Glutamatergic neuron (in vitro differentiated cells): Measurements from ENCODE around the gene PTGDR. TPM values are rescaled to one million over a fixed set of nuclear protein-coding genes. Genes with fewer than 3 reads are reported as not detected.

Experiments
- DNase-seq: peaks from one replicate; pipeline ENCODE4 v3.0.0; 2022
- H3K27ac Mint-ChIP-seq: one replicate; pipeline ENCODE4 v1.8.0; 2020; ENCODE audit warnings: mild to moderate bottlenecking, mixed read lengths, inconsistent platforms; ENCODE audit not compliant: unreplicated experiment
- H3K27me3 Mint-ChIP-seq: one replicate; pipeline ENCODE4 v1.8.0; 2020; ENCODE audit warnings: mild to moderate bottlenecking, moderate library complexity, mixed read lengths, inconsistent platforms; ENCODE audit not compliant: unreplicated experiment
- H3K36me3 Mint-ChIP-seq: one replicate; pipeline ENCODE4 v1.8.0; 2020; ENCODE audit warnings: mild to moderate bottlenecking, mixed read lengths, inconsistent platforms; ENCODE audit not compliant: unreplicated experiment
- H3K4me1 Mint-ChIP-seq: one replicate; pipeline ENCODE4 v1.8.0; 2020; ENCODE audit warnings: mild to moderate bottlenecking, low read depth, mixed read lengths, inconsistent platforms; ENCODE audit not compliant: unreplicated experiment
- H3K4me3 Mint-ChIP-seq: one replicate; pipeline ENCODE4 v1.8.0; 2020; ENCODE audit warnings: mild to moderate bottlenecking, mixed read lengths, inconsistent platforms; ENCODE audit not compliant: unreplicated experiment
- H3K9me3 Mint-ChIP-seq: one replicate; pipeline ENCODE4 v1.8.0; 2020; ENCODE audit warnings: mild to moderate bottlenecking, moderate library complexity, mixed read lengths, inconsistent platforms; ENCODE audit not compliant: unreplicated experiment
- CTCF ChIP-seq: fragments of 200-600 bp; sonication (generic); IDR thresholded peaks from one replicate; pipeline ENCODE4 v1.5.0; 2021; ENCODE audit not compliant: partially characterized antibody, unreplicated experiment
- total RNA-seq: library from RNA; stranded (reverse); fragmentation: NEBNext Ultra II Directional; extraction: Animal tissue kit (Norgen Biotek cat#: 25700); gene quantifications from one replicate; pipeline ENCODE4 v1.2.1, GENCODE V29; 2021; ENCODE audit not compliant: unreplicated experiment

PTGDR gene
- total RNA-seq, 1 donor from 2014 or later, result not detected

- DNase-seq, result no peak
- H3K36me3 Mint-ChIP-seq, result no peaks in the 10 kb centered on the region
- H3K27ac Mint-ChIP-seq, result no peak overlapping the region
- H3K9me3 Mint-ChIP-seq, result no peaks in the 10 kb centered on the region
- no peaks in the 10 kb centered on the region for H3K27me3 Mint-ChIP-seq
- no peak overlapping the region for H3K4me3 Mint-ChIP-seq
- TF ChIP-seq CTCF, result no peak
- H3K4me1 Mint-ChIP-seq, result no peaks in the 10 kb centered on the region
These were observed 28.9 kb downstream of the PTGDR start for GRCh38 chr14:52296378-52296777.

GRCh38 chr14:52298795-52299194 lies 31.3 kb downstream of the PTGDR start:
- no peak overlapping the region for H3K27ac Mint-ChIP-seq
- no peaks in the 10 kb centered on the region for H3K9me3 Mint-ChIP-seq
- no peaks in the 10 kb centered on the region for H3K27me3 Mint-ChIP-seq
- H3K4me1 Mint-ChIP-seq, result no peaks in the 10 kb centered on the region
- no peak overlapping the region for H3K4me3 Mint-ChIP-seq
- TF ChIP-seq CTCF, result no peak
- no peak for DNase-seq
- H3K36me3 Mint-ChIP-seq, result no peaks in the 10 kb centered on the region

- no peaks in the 10 kb centered on the region for H3K36me3 Mint-ChIP-seq
- no peaks in the 10 kb centered on the region for H3K4me1 Mint-ChIP-seq
- DNase-seq, result no peak
- H3K9me3 Mint-ChIP-seq, result no peaks in the 10 kb centered on the region
- no peak overlapping the region for H3K4me3 Mint-ChIP-seq
- H3K27ac Mint-ChIP-seq, result no peak overlapping the region
- peak; percentile 72 for TF ChIP-seq CTCF
- no peaks in the 10 kb centered on the region for H3K27me3 Mint-ChIP-seq
These were observed 32.3 kb downstream of the PTGDR start for GRCh38 chr14:52299692-52300278.

GRCh38 chr14:52303236-52303635 lies 35.7 kb downstream of the PTGDR start:
- Mint-ChIP-seq H3K4me1 (no peaks in the 10 kb centered on the region), H3K27me3 (no peaks in the 10 kb centered on the region), H3K36me3 (no peaks in the 10 kb centered on the region), H3K27ac (no peak overlapping the region), H3K9me3 (no peaks in the 10 kb centered on the region), H3K4me3 (no peak overlapping the region)
- DNase-seq, result no peak
- no peak for TF ChIP-seq CTCF

GRCh38 chr14:52304248-52304904 lies 36.9 kb downstream of the PTGDR start:
- Mint-ChIP-seq H3K27me3 (no peaks in the 10 kb centered on the region), H3K27ac (no peak overlapping the region), H3K4me1 (no peaks in the 10 kb centered on the region), H3K9me3 (no peaks in the 10 kb centered on the region), H3K4me3 (no peak overlapping the region), H3K36me3 (no peaks in the 10 kb centered on the region)
- DNase-seq, result no peak
- TF ChIP-seq CTCF, result no peak
